GM20000 (cell line): ENCODE data around the gene ZNF439.

Source experiments
- DNase-seq: peaks from one replicate; pipeline ENCODE4 v3.0.0; 2012; ENCODE audit warnings: low spot score
- CTCF ChIP-seq: IDR thresholded peaks from 2 replicates; pipeline ENCODE4 v1.5.1; 2012; ENCODE audit warnings: mild to moderate bottlenecking, control low read depth; ENCODE audit errors: extremely low read depth, missing control alignments

ZNF439 gene

GRCh38 chr19:11848594-11849469 is at the start of gene ZNF439:
Gene ZNF439, plus strand, starts transcription at chr19:11848726. Its CDS starts 142 bp downstream, at chr19:11848868.
- no peak for TF ChIP-seq CTCF
- DNase-seq, result peak; percentile 93

- no peak for TF ChIP-seq CTCF
- DNase-seq, result no peak
These were observed 42.0 kb upstream of the ZNF439 start for GRCh38 chr19:11806354-11807098.

- no peak for TF ChIP-seq CTCF
- no peak for DNase-seq
These were observed 41.5 kb upstream of the ZNF439 start for GRCh38 chr19:11807099-11807380.

- no peak for TF ChIP-seq CTCF
- DNase-seq, result no peak
These were observed 34.9 kb upstream of the ZNF439 start for GRCh38 chr19:11813703-11814028.

GRCh38 chr19:11814029-11814699 is 34.4 kb upstream of the ZNF439 start, which contains the start of gene ZNF440:
Gene ZNF440, plus strand, starts transcription at chr19:11814273. Its CDS starts 175 bp downstream, at chr19:11814448.
- TF ChIP-seq CTCF, result no peak
- DNase-seq, result peak; percentile 98

- DNase-seq, result no peak
- no peak for TF ChIP-seq CTCF
These were observed 33.9 kb upstream of the ZNF439 start for GRCh38 chr19:11814700-11815035.
